AG09309 (cell line): ENCODE results near the gene NDST1.
A peak's percentile ranks its signal among the peaks of the same experiment; 100 is the strongest.
"Not testable (repeated sequence)": the region's sequence is repeated elsewhere in the genome, so short reads cannot be mapped to it uniquely, and the experiment has no call there.

ENCODE experiments used
- DNase-seq: peaks from one replicate; pipeline ENCODE4 v3.0.0-alpha.2; 2010; ENCODE audit warnings: low read depth
- H3K4me3 ChIP-seq: 2 replicates; pipeline ENCODE4 v1.5.1; 2011; ENCODE audit warnings: mild to moderate bottlenecking, low read depth, low read length, moderate library complexity; ENCODE audit not compliant: control insufficient read depth
- TF ChIP-seq, protein P1 (sequence below): IDR thresholded peaks from 2 replicates; pipeline ENCODE4 v1.5.1; 2011; ENCODE audit warnings: mild to moderate bottlenecking, low read depth, low read length, inconsistent platforms; ENCODE audit not compliant: insufficient read depth, control insufficient read depth; ENCODE audit errors: missing control alignments

Gene NDST1

DNA sequence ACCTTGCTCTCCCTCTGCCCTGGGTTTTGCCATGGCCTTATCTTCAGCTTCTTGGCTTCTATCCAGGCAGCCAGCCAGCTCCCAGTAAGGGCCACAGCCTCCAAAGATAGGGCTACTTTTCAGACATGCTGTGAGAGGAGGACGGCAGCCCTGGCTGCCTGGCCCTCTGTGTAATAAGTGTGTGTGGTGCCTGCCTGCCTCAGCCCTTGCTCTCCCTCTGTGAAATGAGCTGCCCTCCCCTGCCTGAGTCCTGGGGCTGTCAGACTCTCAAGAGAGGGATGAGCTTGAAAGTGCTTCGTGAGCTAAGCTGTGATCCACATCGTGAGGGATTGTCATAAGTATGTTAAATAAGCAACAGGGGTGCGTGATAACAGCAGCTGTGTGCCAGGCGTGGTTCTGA, 8.1 kb downstream of the NDST1 start:
- H3K4me3 ChIP-seq = no peak overlapping the region
- TF ChIP-seq, protein P1, sequence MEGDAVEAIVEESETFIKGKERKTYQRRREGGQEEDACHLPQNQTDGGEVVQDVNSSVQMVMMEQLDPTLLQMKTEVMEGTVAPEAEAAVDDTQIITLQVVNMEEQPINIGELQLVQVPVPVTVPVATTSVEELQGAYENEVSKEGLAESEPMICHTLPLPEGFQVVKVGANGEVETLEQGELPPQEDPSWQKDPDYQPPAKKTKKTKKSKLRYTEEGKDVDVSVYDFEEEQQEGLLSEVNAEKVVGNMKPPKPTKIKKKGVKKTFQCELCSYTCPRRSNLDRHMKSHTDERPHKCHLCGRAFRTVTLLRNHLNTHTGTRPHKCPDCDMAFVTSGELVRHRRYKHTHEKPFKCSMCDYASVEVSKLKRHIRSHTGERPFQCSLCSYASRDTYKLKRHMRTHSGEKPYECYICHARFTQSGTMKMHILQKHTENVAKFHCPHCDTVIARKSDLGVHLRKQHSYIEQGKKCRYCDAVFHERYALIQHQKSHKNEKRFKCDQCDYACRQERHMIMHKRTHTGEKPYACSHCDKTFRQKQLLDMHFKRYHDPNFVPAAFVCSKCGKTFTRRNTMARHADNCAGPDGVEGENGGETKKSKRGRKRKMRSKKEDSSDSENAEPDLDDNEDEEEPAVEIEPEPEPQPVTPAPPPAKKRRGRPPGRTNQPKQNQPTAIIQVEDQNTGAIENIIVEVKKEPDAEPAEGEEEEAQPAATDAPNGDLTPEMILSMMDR = no peak
- DNase-seq = no peak

DNA sequence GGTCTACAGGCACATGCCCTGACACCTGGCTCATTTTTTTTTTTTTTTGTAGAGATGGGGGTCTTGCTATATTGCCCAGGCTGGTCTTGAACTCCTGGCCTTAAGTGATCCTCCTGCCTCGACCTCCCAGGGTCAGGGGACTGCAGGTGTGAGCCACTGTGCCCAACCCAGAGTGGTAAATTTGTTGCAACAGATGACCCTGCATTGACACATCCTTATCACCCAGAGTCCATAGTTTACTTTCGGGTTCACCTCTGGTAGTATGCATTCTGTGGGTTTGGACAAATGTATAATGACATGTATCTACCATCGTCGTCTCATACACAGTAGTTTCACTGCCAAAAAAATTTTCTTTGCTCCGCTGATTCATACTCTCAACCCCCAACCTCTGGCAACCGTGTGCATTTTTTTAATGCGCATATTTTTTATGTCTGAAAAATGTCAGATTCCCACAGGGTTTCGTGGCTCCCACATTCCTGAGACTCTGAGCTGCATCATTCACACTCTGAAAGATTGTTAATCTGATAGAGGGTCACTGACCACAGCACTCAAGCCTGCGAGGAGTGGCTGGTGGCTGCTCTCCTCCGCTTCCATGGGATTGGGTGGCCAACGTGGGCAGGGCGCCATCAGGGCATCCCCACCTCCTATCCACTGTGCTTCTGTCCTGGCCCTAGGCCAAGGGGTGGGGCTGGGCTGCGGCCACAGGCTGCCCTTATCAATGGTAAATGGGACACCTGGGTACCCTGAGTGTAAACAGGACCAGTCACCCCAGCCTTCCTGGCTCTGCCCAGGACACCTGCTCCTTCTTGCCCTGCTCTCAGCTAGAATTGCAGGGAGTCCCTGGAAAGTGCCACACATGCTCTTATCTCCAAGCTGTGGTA, 9.6 kb downstream of the NDST1 start:
- DNase-seq = peak; percentile 90
- TF ChIP-seq, protein P1 = no peak
- no peak overlapping the region for H3K4me3 ChIP-seq

DNA sequence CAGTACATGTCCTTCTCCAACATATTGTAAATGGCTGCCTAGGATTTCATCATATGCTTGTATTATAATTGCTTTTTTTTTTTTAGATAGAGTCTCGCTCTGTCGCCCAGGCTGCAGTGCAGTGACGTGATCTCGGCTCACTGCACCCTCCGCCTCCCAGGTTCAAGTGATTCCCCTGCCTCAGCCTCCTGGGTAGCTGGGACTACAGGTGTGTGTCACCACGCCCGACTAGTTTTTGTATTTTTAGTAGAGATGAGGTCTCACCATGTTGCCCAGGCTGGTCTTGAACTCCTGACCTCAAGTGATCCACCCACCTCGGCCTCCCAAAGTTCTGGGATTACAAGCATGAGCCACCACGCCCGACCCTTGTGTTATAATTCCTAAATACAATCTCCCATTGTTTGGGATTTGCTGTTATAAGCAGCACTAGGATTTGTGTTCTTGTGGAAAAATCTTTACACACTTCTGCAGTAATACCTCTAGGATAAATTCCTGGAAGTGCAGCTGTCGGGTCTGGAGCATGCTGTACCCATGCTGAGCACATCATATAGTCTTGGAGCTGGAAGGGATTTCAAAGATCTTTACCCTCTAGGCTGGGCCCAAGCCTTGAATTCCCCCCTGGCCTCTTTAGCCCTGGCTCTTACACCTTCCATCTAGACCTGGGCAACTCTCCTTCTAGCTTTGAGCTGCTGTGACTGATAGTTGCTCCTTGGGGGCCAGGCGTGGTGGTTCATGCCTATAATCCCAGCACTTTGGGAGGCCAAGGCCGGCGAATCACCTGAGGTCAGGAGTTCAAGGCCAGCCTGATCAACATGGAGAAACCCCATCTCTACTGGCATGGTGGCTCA, 11.0 kb downstream of the NDST1 start:
- not testable (repeated sequence) for DNase-seq, H3K4me3 ChIP-seq

DNA sequence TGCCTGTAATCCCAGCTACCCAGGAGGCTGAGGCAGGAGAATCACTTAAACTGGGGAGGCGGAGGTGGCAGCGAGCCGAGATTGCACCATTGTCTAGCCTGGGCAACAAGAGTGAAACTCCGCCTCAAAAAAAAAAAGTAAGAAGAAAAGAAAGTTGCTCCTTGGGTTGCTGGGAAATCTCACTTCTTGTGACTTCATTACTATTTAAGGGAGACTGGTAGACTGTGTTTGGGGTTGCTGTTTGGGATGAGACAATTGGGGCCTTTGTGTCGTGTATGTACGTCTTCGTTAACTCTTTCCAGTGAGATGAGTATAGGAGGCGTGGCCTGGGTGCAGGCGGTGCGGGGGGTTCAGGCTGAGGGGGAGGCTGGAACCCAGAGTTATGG, 11.6 kb downstream of the NDST1 start:
- TF ChIP-seq, protein P1 = no peak
- DNase-seq = no peak
- H3K4me3 ChIP-seq = no peak overlapping the region

DNA sequence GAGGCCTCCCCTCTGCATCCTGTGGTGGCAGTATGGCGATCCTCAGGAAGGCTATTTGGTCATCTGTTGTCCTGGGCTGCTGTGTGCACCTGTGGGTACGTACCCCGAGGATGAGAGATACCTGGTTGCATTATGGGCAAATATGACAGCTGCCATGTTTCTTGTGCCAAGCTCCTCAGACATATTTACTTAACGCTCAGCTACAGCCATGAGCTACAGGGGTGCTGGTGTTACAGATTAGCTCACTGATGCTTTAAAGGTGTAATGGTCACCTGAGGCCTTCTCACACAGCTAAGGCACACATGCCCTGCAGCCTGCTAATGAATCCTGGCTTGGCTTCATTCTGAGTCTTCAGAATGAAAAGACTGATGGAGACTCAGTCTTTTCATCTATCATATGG, 12.0 kb downstream of the NDST1 start:
- TF ChIP-seq, protein P1 = no peak
- no peak for DNase-seq
- H3K4me3 ChIP-seq = no peak overlapping the region

DNA sequence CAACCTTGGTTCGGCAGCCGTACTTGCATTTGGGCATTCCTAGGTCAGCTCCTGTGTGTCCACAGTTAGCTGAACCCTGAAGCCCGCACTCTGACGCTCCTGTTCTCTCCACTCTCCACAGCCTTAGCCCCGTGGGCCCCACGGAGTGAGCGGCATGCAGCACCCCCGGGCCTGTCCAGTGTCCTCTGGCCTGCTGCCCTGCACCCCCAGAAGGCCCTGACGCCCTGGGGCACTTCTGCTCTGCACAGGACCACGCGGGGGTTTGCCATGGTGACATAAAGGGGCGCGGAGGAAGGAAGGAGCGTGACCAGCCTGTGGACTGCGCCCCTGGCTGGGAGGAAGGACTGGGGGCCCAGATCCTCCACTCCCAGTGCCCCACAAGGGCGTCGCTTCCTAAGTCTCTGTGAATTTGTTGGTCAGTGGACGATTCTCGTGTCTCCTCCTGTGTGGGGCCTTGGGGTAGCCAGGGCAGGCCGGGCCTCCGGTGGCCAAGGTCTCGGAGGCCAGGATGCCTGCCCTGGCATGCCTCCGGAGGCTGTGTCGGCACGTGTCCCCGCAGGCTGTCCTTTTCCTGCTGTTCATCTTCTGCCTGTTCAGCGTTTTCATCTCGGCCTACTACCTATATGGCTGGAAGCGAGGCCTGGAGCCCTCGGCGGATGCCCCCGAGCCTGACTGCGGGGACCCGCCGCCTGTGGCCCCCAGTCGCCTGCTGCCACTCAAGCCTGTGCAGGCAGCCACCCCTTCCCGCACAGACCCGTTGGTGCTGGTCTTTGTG, 13.0 kb downstream of the NDST1 start:
- H3K4me3 ChIP-seq = no peak overlapping the region
- no peak for DNase-seq
- TF ChIP-seq, protein P1 = no peak
